HCT116 (cell line): ENCODE measurements around the gene ASCC2. TPM values are rescaled to one million over a fixed set of nuclear protein-coding genes. Genes with fewer than 3 reads are reported as not detected.

Source experiments
- ATAC-seq: fragments of 200-7000 bp; cut with Tn5 transposase; 2 replicates; pipeline ENCODE4 v1.9.1; 2020; ENCODE audit warnings: mild to moderate bottlenecking, moderate library complexity
- BruUV-seq: library from RNA; stranded (reverse); fragments of 400-500 nt; replicated peaks from 2 replicates; lab custom pipeline; 2021; lab: Mats Ljungman, UMichigan
- CTCF ChIA-PET: fragments of 300-600 bp; sonication (Branson Sonifier 250); formaldehyde crosslinking; loops from one replicate; lab custom pipeline; 2021; ENCODE audit warnings: antibody characterized with exemption; lab: Charles Lee
- POLR2A ChIA-PET: fragments of 300-600, 350-600 bp; sonication (Branson Sonifier 250); formaldehyde crosslinking; loops from one replicate; lab custom pipeline; 2021; ENCODE audit warnings: antibody characterized with exemption; lab: Charles Lee
- RAD21 ChIA-PET, 2 experiments: fragments of 300-600 bp; sonication (Branson Sonifier 250); formaldehyde crosslinking; loops; one replicate each; lab custom pipeline; 2023; ENCODE audit warnings: low total read pairs in 2 of 2; ENCODE audit not compliant: uncharacterized antibody in 2 of 2, unreplicated experiment in 2 of 2, low non-redundant PET in 1 of 2; lab: Charles Lee
- DNase-seq: peaks from one replicate; pipeline ENCODE4 v3.0.0-alpha.2; 2010; ENCODE audit warnings: low read depth, low spot score
- H2AFZ ChIP-seq: fragments of 200-600 bp; shearing (Covaris generic), sonication (generic); 2 replicates; pipeline ENCODE4 v1.6.1; 2017; ENCODE audit warnings: low read depth, mixed run types, mixed read lengths, antibody characterized with exemption, low read length; ENCODE audit not compliant: poor library complexity, severe bottlenecking
- H3K27ac ChIP-seq: 2 replicates; pipeline ENCODE4 v1.5.1; 2012; ENCODE audit warnings: low read depth, low read length
- H3K27me3 ChIP-seq: fragments of 200-600 bp; sonication (generic); 2 replicates; pipeline ENCODE4 v1.6.1; 2016; ENCODE audit warnings: mixed run types, low read length, mixed read lengths; ENCODE audit not compliant: insufficient read depth
- H3K36me3 ChIP-seq, 2 experiments: fragments of 200-500 bp in 1 of 2; fragments of 200-600 bp in 1 of 2; sonication (Bioruptor generic) in 1 of 2; sonication (generic) in 1 of 2; 2 replicates each; pipeline versions ENCODE4 v1.5.1 to v1.6.1; 2014 to 2016; ENCODE audit warnings: low read length in 2 of 2, inconsistent platforms in 1 of 2, mixed read lengths in 1 of 2, mixed run types in 1 of 2; ENCODE audit not compliant: insufficient read depth in 2 of 2, control insufficient read depth in 1 of 2
- H3K4me1 ChIP-seq, 2 experiments: fragments of 200-600 bp in 1 of 2; sonication (generic) in 1 of 2; 2 replicates each; pipeline versions ENCODE4 v1.5.1 to v1.6.1; 2012 to 2017; ENCODE audit warnings: low read length in 2 of 2, inconsistent platforms in 1 of 2, mild to moderate bottlenecking in 1 of 2, mixed read lengths in 1 of 2, mixed run types in 1 of 2, moderate library complexity in 1 of 2; ENCODE audit not compliant: insufficient read depth in 2 of 2, control insufficient read depth in 1 of 2
- H3K4me2 ChIP-seq: fragments of 200-600 bp; sonication (generic); 2 replicates; pipeline ENCODE4 v1.6.1; 2017; ENCODE audit warnings: mixed run types, low read length, mixed read lengths
- H3K4me3 ChIP-seq, 2 experiments: fragments of 200-600 bp in 1 of 2; sonication (generic) in 1 of 2; replicated peaks in 1 of 2; 2 replicates each; pipeline ENCODE4 v1.5.1; 2011 to 2016; ENCODE audit warnings: low read length in 2 of 2, control low read depth in 1 of 2, low read depth in 1 of 2, mild to moderate bottlenecking in 1 of 2, mixed read lengths in 1 of 2, mixed run types in 1 of 2
- H3K79me2 ChIP-seq: fragments of 200-600 bp; sonication (generic); 2 replicates; pipeline ENCODE4 v1.6.1; 2017; ENCODE audit warnings: mild to moderate bottlenecking, mixed run types, low read length, moderate library complexity, mixed read lengths; ENCODE audit not compliant: insufficient read depth
- H3K9ac ChIP-seq: fragments of 200-600 bp; sonication (generic); 2 replicates; pipeline ENCODE4 v1.6.1; 2016; ENCODE audit warnings: low read length, mixed read lengths
- H3K9me2 ChIP-seq: fragments of 200-600 bp; sonication (generic), shearing (Covaris generic); 2 replicates; pipeline ENCODE4 v1.6.1; 2017; ENCODE audit warnings: mixed run types, mild to moderate bottlenecking, moderate library complexity; ENCODE audit not compliant: insufficient read depth
- H3K9me3 ChIP-seq, 2 experiments: fragments of 200-500 bp in 1 of 2; fragments of 200-600 bp in 1 of 2; sonication (Bioruptor generic) in 1 of 2; sonication (generic) in 1 of 2; 2 replicates each; pipeline ENCODE4 v1.6.1; 2014 to 2017; ENCODE audit warnings: low read length in 2 of 2, mixed read lengths in 2 of 2, inconsistent platforms in 1 of 2, low read depth in 1 of 2, mild to moderate bottlenecking in 1 of 2, mixed run types in 1 of 2, moderate library complexity in 1 of 2; ENCODE audit not compliant: control insufficient read depth in 1 of 2, insufficient read depth in 1 of 2
- H4K20me1 ChIP-seq: fragments of 200-600 bp; sonication (generic), shearing (Covaris generic); 2 replicates; pipeline ENCODE4 v1.6.1; 2017; ENCODE audit warnings: mixed run types, mild to moderate bottlenecking, moderate library complexity; ENCODE audit not compliant: insufficient read depth
- CBX3 ChIP-seq: IDR thresholded peaks from 2 replicates; pipeline ENCODE4 v1.6.1; 2012; ENCODE audit warnings: low read depth
- CEBPB ChIP-seq: IDR thresholded peaks from 2 replicates; pipeline ENCODE4 v1.6.1; 2012; ENCODE audit warnings: low read depth
- ELF1 ChIP-seq: IDR thresholded peaks from 2 replicates; pipeline ENCODE4 v1.6.1; 2012; ENCODE audit warnings: low read depth, borderline replicate concordance
- EZH2 ChIP-seq: fragments of 200-600 bp; sonication (generic); IDR thresholded peaks from 2 replicates; pipeline ENCODE4 v1.6.1; 2017; ENCODE audit warnings: antibody characterized with exemption, mixed run types
- EZH2phosphoT487 ChIP-seq: fragments of 200-600 bp; IDR thresholded peaks from 2 replicates; pipeline ENCODE4 v1.6.1; 2018; ENCODE audit warnings: antibody characterized with exemption, borderline replicate concordance
- JUND ChIP-seq: IDR thresholded peaks from 2 replicates; pipeline ENCODE4 v1.6.1; 2012
- POLR2A ChIP-seq: IDR thresholded peaks from 2 replicates; pipeline ENCODE4 v1.7.0; 2011; ENCODE audit warnings: borderline replicate concordance; ENCODE audit not compliant: insufficient read depth, insufficient read length; ENCODE audit errors: extremely low read depth
- POLR2AphosphoS5 ChIP-seq: IDR thresholded peaks from 2 replicates; pipeline ENCODE4 v1.6.1; 2011; ENCODE audit warnings: mild to moderate bottlenecking, low read depth, low read length, moderate library complexity
- RAD21 ChIP-seq: IDR thresholded peaks from 2 replicates; pipeline ENCODE4 v1.6.1; 2012; ENCODE audit warnings: low read depth, mild to moderate bottlenecking
- SIN3A ChIP-seq: IDR thresholded peaks from 2 replicates; pipeline ENCODE4 v1.6.1; 2012; ENCODE audit warnings: low read depth
- ZNF274 ChIP-seq: fragments of 200-500 bp; sonication (Bioruptor generic); IDR thresholded peaks from 2 replicates; pipeline ENCODE4 v1.6.1; 2014; ENCODE audit warnings: mild to moderate bottlenecking, low read depth, low read length, inconsistent platforms
- intact Hi-C: fragments of 100-400 bp; cut with micrococcal nuclease; formaldehyde crosslinking; loops from 2 replicates; pipeline ENCODE4 v1.10.0; 2022
- total RNA-seq: library from RNA; stranded (reverse); gene quantifications from one replicate; pipeline ENCODE4 v1.2.1, GENCODE V29; 2021; ENCODE audit not compliant: unreplicated experiment
- TF ChIP-seq, protein P1 (sequence below): IDR thresholded peaks from 2 replicates; pipeline ENCODE4 v1.6.1; 2012
- TF ChIP-seq, protein P2 (sequence below): IDR thresholded peaks from 2 replicates; pipeline ENCODE4 v1.6.1; 2012
- TF ChIP-seq, protein P3 (sequence below), 3 experiments: fragments of 200-600 bp in 1 of 3; sonication (generic) in 1 of 3; IDR thresholded peaks in 2 of 3; conservative IDR thresholded peaks in 1 of 3; 2 replicates each; pipeline ENCODE4 v1.5.1; 2012 to 2017; ENCODE audit warnings: low read depth in 2 of 3, low read length in 2 of 3, antibody characterized with exemption in 1 of 3, borderline replicate concordance in 1 of 3, control low read depth in 1 of 3, mild to moderate bottlenecking in 1 of 3, mixed read lengths in 1 of 3, mixed run types in 1 of 3, moderate library complexity in 1 of 3; ENCODE audit not compliant: insufficient read depth in 1 of 3

The ASCC2 gene
- total RNA-seq, 1 experiment from 2014 or later = 68.6 TPM

DNA sequence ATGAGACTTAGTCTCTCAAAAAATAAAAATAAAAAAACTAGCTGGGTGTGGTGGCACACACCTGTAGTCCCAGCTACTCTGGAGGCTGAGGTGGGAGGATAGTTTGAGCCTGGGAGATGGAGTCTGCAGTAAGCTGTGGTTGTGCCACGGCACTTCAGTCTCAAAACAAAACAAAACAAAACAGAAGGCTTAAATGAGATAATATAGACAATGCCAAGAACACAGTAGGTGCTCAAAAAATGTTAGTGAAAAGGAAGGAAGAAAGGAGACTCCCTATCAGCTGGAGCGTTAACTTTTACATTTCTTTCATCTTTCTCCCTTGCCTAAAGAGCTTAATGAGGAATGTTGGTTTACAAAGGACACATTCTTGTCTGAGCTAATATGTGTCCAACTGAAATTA, 4.1 kb upstream of the ASCC2 start (continued):
- TF ChIP-seq, protein P1, sequence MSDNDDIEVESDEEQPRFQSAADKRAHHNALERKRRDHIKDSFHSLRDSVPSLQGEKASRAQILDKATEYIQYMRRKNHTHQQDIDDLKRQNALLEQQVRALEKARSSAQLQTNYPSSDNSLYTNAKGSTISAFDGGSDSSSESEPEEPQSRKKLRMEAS = no peak
- TF ChIP-seq, all 23 proteins: peak for 0

DNA sequence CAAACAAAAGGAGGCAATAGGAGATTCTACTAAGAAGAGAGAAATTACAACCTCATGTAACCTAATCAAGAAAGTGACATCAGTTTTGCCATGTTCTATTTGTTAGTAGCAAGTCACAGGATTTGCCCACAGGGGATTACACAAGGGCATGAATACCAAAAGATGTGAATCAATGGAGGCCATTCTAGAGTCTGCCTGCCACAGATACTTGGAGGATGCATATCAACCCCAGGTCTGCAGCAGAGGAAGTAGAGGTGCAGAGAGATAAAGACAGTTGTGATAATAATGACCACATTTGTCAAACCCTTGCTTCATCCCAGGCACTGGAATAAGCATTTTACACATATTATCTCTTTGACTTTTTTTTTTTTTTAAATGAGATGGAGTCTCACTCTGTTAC, 2.4 kb upstream of the ASCC2 start:
- H3K36me3 ChIP-seq = no peaks in the 10 kb centered on the region
- intact Hi-C loops = no loop called here
- no TSS peak for BruUV-seq
- peaks cover 11 to 37% of the 10 kb centered on the region in 2 experiments for H3K4me1 ChIP-seq
- no peak overlapping the region for H3K27ac ChIP-seq
- ATAC-seq = no peak
- H3K4me2 ChIP-seq = no peak overlapping the region
- peaks cover 23% of the 10 kb centered on the region for H3K79me2 ChIP-seq
- H3K9me2 ChIP-seq = no peaks in the 10 kb centered on the region
- no peaks in the 10 kb centered on the region for H4K20me1 ChIP-seq
- no peak overlapping the region for H3K9ac ChIP-seq
- ChIA-PET POLR2A (no interaction called here), RAD21 (no interaction called here), CTCF (no interaction called here)
- no peak overlapping the region for H3K4me3 ChIP-seq
- DNase-seq = no peak
- no peak overlapping the region for H2AFZ ChIP-seq
- no peaks in the 10 kb centered on the region for H3K9me3 ChIP-seq
- TF ChIP-seq ELF1 (no peak), JUND (no peak), SIN3A (no peak), ZNF274 (no peak), EZH2phosphoT487 (no peak)
- TF ChIP-seq, protein P2, sequence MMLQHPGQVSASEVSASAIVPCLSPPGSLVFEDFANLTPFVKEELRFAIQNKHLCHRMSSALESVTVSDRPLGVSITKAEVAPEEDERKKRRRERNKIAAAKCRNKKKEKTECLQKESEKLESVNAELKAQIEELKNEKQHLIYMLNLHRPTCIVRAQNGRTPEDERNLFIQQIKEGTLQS = no peak
- H3K27me3 ChIP-seq = no peaks in the 10 kb centered on the region

DNA sequence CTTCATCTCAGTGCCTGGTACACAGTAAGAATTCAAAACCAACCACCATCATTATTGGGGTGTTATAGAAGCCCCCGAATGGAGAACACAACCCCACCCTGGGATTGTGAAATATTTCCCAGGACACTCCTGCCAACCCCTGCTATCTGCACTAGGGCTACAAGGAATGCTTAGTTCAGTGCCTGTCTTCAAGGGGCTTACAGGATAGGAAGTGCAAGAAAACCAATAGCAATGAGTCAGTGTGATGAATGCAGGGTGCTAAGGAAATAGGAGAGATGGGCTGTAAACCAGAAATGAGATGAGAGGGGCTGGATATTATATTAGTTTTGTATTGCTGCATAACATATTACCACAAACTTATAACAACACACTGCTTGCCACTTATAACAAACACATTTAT, 965 bp upstream of the ASCC2 start:
- Histone ChIP-seq H3K27me3 (no peaks in the 10 kb centered on the region), H3K79me2 (peaks cover 26% of the 10 kb centered on the region), H3K9ac (peak overlapping the region; percentile 46), H2AFZ (peak overlapping the region; percentile 57), H3K9me2 (no peaks in the 10 kb centered on the region), H3K27ac (no peak overlapping the region), H3K4me1 (peaks cover 11 to 37% of the 10 kb centered on the region in 2 experiments), H3K9me3 (no peaks in the 10 kb centered on the region), H4K20me1 (no peaks in the 10 kb centered on the region), H3K4me2 (peak overlapping the region; percentile 71), H3K4me3 (peak overlapping the region in 1 of 2 experiments; percentile 84; a peak in 1 of 4 replicates), H3K36me3 (peaks cover 0 to 2% of the 10 kb centered on the region in 2 experiments; a peak in 1 of 4 replicates)
- ChIA-PET POLR2A (no interaction called here), RAD21 (no interaction called here), CTCF (no interaction called here)
- no TSS peak for BruUV-seq
- intact Hi-C loops = no loop called here
- ATAC-seq = no peak
- no peak for DNase-seq
- TF ChIP-seq EZH2 (no peak), CEBPB (no peak), POLR2A (no peak), POLR2AphosphoS5 (no peak), RAD21 (no peak), CBX3 (no peak)
- TF ChIP-seq, protein P3, sequence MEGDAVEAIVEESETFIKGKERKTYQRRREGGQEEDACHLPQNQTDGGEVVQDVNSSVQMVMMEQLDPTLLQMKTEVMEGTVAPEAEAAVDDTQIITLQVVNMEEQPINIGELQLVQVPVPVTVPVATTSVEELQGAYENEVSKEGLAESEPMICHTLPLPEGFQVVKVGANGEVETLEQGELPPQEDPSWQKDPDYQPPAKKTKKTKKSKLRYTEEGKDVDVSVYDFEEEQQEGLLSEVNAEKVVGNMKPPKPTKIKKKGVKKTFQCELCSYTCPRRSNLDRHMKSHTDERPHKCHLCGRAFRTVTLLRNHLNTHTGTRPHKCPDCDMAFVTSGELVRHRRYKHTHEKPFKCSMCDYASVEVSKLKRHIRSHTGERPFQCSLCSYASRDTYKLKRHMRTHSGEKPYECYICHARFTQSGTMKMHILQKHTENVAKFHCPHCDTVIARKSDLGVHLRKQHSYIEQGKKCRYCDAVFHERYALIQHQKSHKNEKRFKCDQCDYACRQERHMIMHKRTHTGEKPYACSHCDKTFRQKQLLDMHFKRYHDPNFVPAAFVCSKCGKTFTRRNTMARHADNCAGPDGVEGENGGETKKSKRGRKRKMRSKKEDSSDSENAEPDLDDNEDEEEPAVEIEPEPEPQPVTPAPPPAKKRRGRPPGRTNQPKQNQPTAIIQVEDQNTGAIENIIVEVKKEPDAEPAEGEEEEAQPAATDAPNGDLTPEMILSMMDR (IDR thresholded peaks at IDR 0.05 in 2 of 3, conservative IDR thresholded peaks at IDR 0.05 in 1 of 3; ENCODE audit: borderline replicate concordance in 1 of 3, insufficient read depth in 1 of 3, low read depth in 2 of 3, low read length in 2 of 3) = no peak
- TF ChIP-seq, protein P1 = no peak
